Measurements from ENCODE around the gene DDIT4. TPM values are rescaled to one million over a fixed set of nuclear protein-coding genes. Genes with fewer than 3 reads are reported as not detected.
A peak's percentile ranks its signal among the peaks of the same experiment; 100 is the strongest.
"Not testable (repeated sequence)": the region's sequence is repeated elsewhere in the genome, so short reads cannot be mapped to it uniquely, and the experiment has no call there.

The DDIT4 gene
- total and polyA plus RNA-seq, 7 experiments from 2014 or later = 25.4 to 335 (median 135) TPM

- peaks cover 0 to 21% (median 11%) of the 10 kb centered on the region in 3 experiments for H3K36me3 ChIP-seq (ENCODE audit: control insufficient read depth in 2 of 3, insufficient read depth in 3 of 3, low read length in 3 of 3)
- H3K4me3 ChIP-seq (ENCODE audit: low read length); H3K27me3 ChIP-seq (ENCODE audit: control insufficient read depth in 2 of 2, insufficient read depth in 2 of 2, low read length in 2 of 2); DNase-seq; ATAC-seq; H3K4me3 Mint-ChIP-seq; H3K27me3 Mint-ChIP-seq; intact Hi-C loops (cut with micrococcal nuclease); H3K9me3 ChIP-seq (ENCODE audit: control insufficient read depth in 2 of 3, low read length in 3 of 3); H3K9me3 Mint-ChIP-seq: not testable (repeated sequence)
- H3K36me3 Mint-ChIP-seq = peaks cover 14 to 23% (median 20%) of the 10 kb centered on the region in 5 donors
- CTCF ChIA-PET = interaction anchor here (1.4 to 2.0 kb wide), 3 partner anchors 12 to 57 kb away, joined by 3 to 6 read pairs (median 3); no protein-coding TSS in a partner anchor
- H3K27ac Mint-ChIP-seq = peak overlapping the region in 6 of 9 donors; percentile 31 to 83 (median 72)
- H3K27ac ChIP-seq (ENCODE audit: low read depth, low read length) = peak overlapping the region; percentile 14
- H3K4me1 ChIP-seq (ENCODE audit: control insufficient read depth in 2 of 2, insufficient read depth in 2 of 2, low read length in 2 of 2) = peaks cover 9 to 14% of the 10 kb centered on the region in 2 donors
- POLR2A ChIA-PET = interaction anchor here (0.5 to 10.1 kb wide), 7 partner anchors 11 to 55 kb away, joined by 3 to 174 read pairs (median 6); no protein-coding TSS in a partner anchor
- peaks cover 30 to 65% (median 57%) of the 10 kb centered on the region in 7 donors for H3K4me1 Mint-ChIP-seq
Measured at GRCh38 chr10:72279587-72279986, 5.9 kb downstream of the DDIT4 start.

- Histone ChIP-seq H3K27ac (ENCODE audit: low read depth, low read length) (no peak overlapping the region), H3K4me1 (ENCODE audit: control insufficient read depth in 2 of 2, insufficient read depth in 2 of 2, low read length in 2 of 2) (peaks cover 9 to 23% of the 10 kb centered on the region in 2 donors), H3K4me3 (ENCODE audit: low read length) (no peak overlapping the region), H3K9me3 (ENCODE audit: control insufficient read depth in 2 of 3, low read length in 3 of 3) (no peaks in the 10 kb centered on the region), H3K27me3 (ENCODE audit: control insufficient read depth in 2 of 2, insufficient read depth in 2 of 2, low read length in 2 of 2) (no peaks in the 10 kb centered on the region), H3K36me3 (ENCODE audit: control insufficient read depth in 2 of 3, insufficient read depth in 3 of 3, low read length in 3 of 3) (no peaks in the 10 kb centered on the region)
- Mint-ChIP-seq H3K27ac (peak overlapping the region in 3 of 9 donors; percentile 13 to 43 (median 14)), H3K4me3 (peak overlapping the region in 1 of 10 donors; percentile 13), H3K9me3 (peaks cover 0 to 1% (median 0%) of the 10 kb centered on the region in 11 donors), H3K36me3 (peaks cover 0 to 4% (median 0%) of the 10 kb centered on the region in 5 donors), H3K27me3 (no peaks in the 10 kb centered on the region), H3K4me1 (peaks cover 24 to 62% (median 53%) of the 10 kb centered on the region in 7 donors)
- DNase-seq (no peak), ATAC-seq (no peak)
- intact Hi-C loops (cut with micrococcal nuclease) = no loop called here
- ChIA-PET CTCF (interaction anchor here (2.0 kb wide), 1 partner anchor 8 kb away, joined by 12 read pairs; no protein-coding TSS in a partner anchor), POLR2A (interaction anchor here (0.7 to 2.4 kb wide), 9 partner anchors 8 to 204 kb away, joined by 3 to 14 read pairs (median 4); partner anchors contain the start of gene DDIT4)
Measured at GRCh38 chr10:72283131-72283530, 9.4 kb downstream of the DDIT4 start.

GRCh38 chr10:72285972-72286521 lies 12.3 kb downstream of the DDIT4 start:
- intact Hi-C loops (cut with micrococcal nuclease) = loop anchor here (1.0 kb wide), 3 partner anchors 10 to 13 kb away; partner anchors contain the start of gene DDIT4 (in 1 of the 2)
- no peak overlapping the region for H3K4me3 ChIP-seq (ENCODE audit: low read length)
- POLR2A ChIA-PET = interaction anchor here (0.8 to 3.2 kb wide), 6 partner anchors 8 to 26 kb away, joined by 3 to 26 read pairs (median 3); partner anchors contain the start of gene DDIT4
- H3K4me1 ChIP-seq (ENCODE audit: control insufficient read depth in 2 of 2, insufficient read depth in 2 of 2, low read length in 2 of 2) = peaks cover 12 to 27% of the 10 kb centered on the region in 2 donors
- H3K36me3 Mint-ChIP-seq = peaks cover 0 to 4% (median 0%) of the 10 kb centered on the region in 5 donors
- H3K27me3 Mint-ChIP-seq = no peaks in the 10 kb centered on the region
- no peaks in the 10 kb centered on the region for H3K27me3 ChIP-seq (ENCODE audit: control insufficient read depth in 2 of 2, insufficient read depth in 2 of 2, low read length in 2 of 2)
- peaks cover 24 to 50% (median 42%) of the 10 kb centered on the region in 7 donors for H3K4me1 Mint-ChIP-seq
- no peak for DNase-seq
- ATAC-seq = no peak
- peaks cover 0 to 1% (median 0%) of the 10 kb centered on the region in 11 donors for H3K9me3 Mint-ChIP-seq
- H3K9me3 ChIP-seq (ENCODE audit: control insufficient read depth in 2 of 3, low read length in 3 of 3) = no peaks in the 10 kb centered on the region
- peak overlapping the region; percentile 27 to 91 (median 81) for H3K27ac Mint-ChIP-seq
- H3K27ac ChIP-seq (ENCODE audit: low read depth, low read length) = peak overlapping the region; percentile 35
- no peaks in the 10 kb centered on the region for H3K36me3 ChIP-seq (ENCODE audit: control insufficient read depth in 2 of 3, insufficient read depth in 3 of 3, low read length in 3 of 3)
- CTCF ChIA-PET = interaction anchor here (0.6 to 1.1 kb wide), 3 partner anchors 11 to 32 kb away, joined by 3 to 4 read pairs (median 4); no protein-coding TSS in a partner anchor
- peak overlapping the region in 5 of 10 donors; percentile 25 to 72 (median 63) for H3K4me3 Mint-ChIP-seq

- Mint-ChIP-seq H3K4me3 (peak overlapping the region in 5 of 10 donors; percentile 39 to 75 (median 60)), H3K27ac (peak overlapping the region in 8 of 9 donors; percentile 0 to 87 (median 70)), H3K27me3 (no peaks in the 10 kb centered on the region), H3K36me3 (peaks cover 0 to 9% (median 0%) of the 10 kb centered on the region in 5 donors), H3K4me1 (peaks cover 42 to 71% (median 66%) of the 10 kb centered on the region in 7 donors), H3K9me3 (peaks cover 0 to 2% (median 0%) of the 10 kb centered on the region in 11 donors)
- Histone ChIP-seq H3K9me3 (ENCODE audit: control insufficient read depth in 2 of 3, low read length in 3 of 3) (no peaks in the 10 kb centered on the region), H3K27ac (ENCODE audit: low read depth, low read length) (peak overlapping the region; percentile 38), H3K4me3 (ENCODE audit: low read length) (no peak overlapping the region), H3K27me3 (ENCODE audit: control insufficient read depth in 2 of 2, insufficient read depth in 2 of 2, low read length in 2 of 2) (no peaks in the 10 kb centered on the region), H3K36me3 (ENCODE audit: control insufficient read depth in 2 of 3, insufficient read depth in 3 of 3, low read length in 3 of 3) (no peaks in the 10 kb centered on the region), H3K4me1 (ENCODE audit: control insufficient read depth in 2 of 2, insufficient read depth in 2 of 2, low read length in 2 of 2) (peaks cover 16 to 42% of the 10 kb centered on the region in 2 donors)
- POLR2A ChIA-PET = interaction anchor here (0.7 to 3.2 kb wide), 12 partner anchors 10 to 75 kb away, joined by 3 to 20 read pairs (median 4); partner anchors contain the start of genes ANAPC16, ASCC1 and DDIT4
- DNase-seq (peak in 4 of 9 donors; percentile 45 to 61 (median 49)), ATAC-seq (peak; percentile 76)
- intact Hi-C loops (cut with micrococcal nuclease) = loop anchor here in 1 of 2 donors (10.0 kb wide), 1 partner anchor 546 kb away; no protein-coding TSS in a partner anchor
- CTCF ChIA-PET = interaction anchor here (0.6 to 4.5 kb wide), 6 partner anchors 11 to 48 kb away, joined by 3 to 33 read pairs (median 3); partner anchors contain the start of gene DDIT4
Measured at GRCh38 chr10:72291019-72291532, 17.4 kb downstream of the DDIT4 start.

- Histone ChIP-seq H3K27me3 (ENCODE audit: control insufficient read depth in 2 of 2, insufficient read depth in 2 of 2, low read length in 2 of 2) (no peaks in the 10 kb centered on the region), H3K36me3 (ENCODE audit: control insufficient read depth in 2 of 3, insufficient read depth in 3 of 3, low read length in 3 of 3) (no peaks in the 10 kb centered on the region), H3K4me3 (ENCODE audit: low read length) (no peak overlapping the region), H3K27ac (ENCODE audit: low read depth, low read length) (peak overlapping the region; percentile 8), H3K9me3 (ENCODE audit: control insufficient read depth in 2 of 3, low read length in 3 of 3) (no peaks in the 10 kb centered on the region), H3K4me1 (ENCODE audit: control insufficient read depth in 2 of 2, insufficient read depth in 2 of 2, low read length in 2 of 2) (peaks cover 24 to 43% of the 10 kb centered on the region in 2 donors)
- Mint-ChIP-seq H3K27me3 (no peaks in the 10 kb centered on the region), H3K9me3 (peaks cover 0 to 3% (median 0%) of the 10 kb centered on the region in 11 donors), H3K4me1 (peaks cover 39 to 66% (median 64%) of the 10 kb centered on the region in 7 donors), H3K36me3 (peaks cover 0 to 12% (median 0%) of the 10 kb centered on the region in 5 donors), H3K4me3 (peak overlapping the region in 8 of 10 donors; percentile 2 to 63 (median 40)), H3K27ac (peak overlapping the region; percentile 57 to 100 (median 83))
- intact Hi-C loops (cut with micrococcal nuclease) = loop anchor here in 1 of 2 donors (10.0 kb wide), 1 partner anchor 547 kb away; no protein-coding TSS in a partner anchor
- no peak for ATAC-seq
- no peak for DNase-seq
- ChIA-PET CTCF (interaction anchor here (0.6 to 4.5 kb wide), 5 partner anchors 18 to 61 kb away, joined by 3 to 33 read pairs (median 5); partner anchors contain the start of gene DDIT4), POLR2A (interaction anchor here (0.6 to 6.4 kb wide), 12 partner anchors 9 to 190 kb away, joined by 3 to 93 read pairs (median 4); partner anchors contain the start of gene DDIT4)
Measured at GRCh38 chr10:72292223-72292691, 18.5 kb downstream of the DDIT4 start.

All from naive thymus-derived CD4-positive, alpha-beta T cell (primary cell).